ENCODE data around the gene TCF7L2.

DNA sequence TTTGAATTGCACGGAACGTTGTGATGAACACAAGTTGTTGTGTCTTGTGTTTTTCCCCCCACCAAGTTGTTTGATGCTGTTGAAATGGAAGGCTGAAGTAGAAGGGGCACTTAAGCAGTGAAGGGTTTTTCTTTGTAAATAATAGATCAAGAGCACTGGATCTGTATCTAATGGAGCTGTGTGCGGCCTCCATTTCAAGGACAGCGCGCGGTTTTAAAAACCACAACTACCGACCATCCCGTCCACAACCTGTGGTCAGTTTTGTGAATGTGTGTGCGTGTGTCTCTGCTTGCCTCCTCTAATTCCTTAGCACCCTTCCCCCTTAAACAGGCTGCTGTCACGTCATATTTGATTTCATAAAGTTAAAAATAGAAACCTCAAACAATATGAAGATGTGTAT, 165.5 kb downstream of the TCF7L2 start:
- TF ChIP-seq POLR2A (IDR thresholded peaks at IDR 0.05), result no peak
- TF ChIP-seq, protein P1, sequence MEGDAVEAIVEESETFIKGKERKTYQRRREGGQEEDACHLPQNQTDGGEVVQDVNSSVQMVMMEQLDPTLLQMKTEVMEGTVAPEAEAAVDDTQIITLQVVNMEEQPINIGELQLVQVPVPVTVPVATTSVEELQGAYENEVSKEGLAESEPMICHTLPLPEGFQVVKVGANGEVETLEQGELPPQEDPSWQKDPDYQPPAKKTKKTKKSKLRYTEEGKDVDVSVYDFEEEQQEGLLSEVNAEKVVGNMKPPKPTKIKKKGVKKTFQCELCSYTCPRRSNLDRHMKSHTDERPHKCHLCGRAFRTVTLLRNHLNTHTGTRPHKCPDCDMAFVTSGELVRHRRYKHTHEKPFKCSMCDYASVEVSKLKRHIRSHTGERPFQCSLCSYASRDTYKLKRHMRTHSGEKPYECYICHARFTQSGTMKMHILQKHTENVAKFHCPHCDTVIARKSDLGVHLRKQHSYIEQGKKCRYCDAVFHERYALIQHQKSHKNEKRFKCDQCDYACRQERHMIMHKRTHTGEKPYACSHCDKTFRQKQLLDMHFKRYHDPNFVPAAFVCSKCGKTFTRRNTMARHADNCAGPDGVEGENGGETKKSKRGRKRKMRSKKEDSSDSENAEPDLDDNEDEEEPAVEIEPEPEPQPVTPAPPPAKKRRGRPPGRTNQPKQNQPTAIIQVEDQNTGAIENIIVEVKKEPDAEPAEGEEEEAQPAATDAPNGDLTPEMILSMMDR (IDR thresholded peaks at IDR 0.05), result no peak
